VCaP (cell line): ENCODE results near the gene KRT4.

Source experiments
- H3K27ac ChIP-seq: fragments of 450-650 bp; 2 replicates; pipeline ENCODE4 v1.5.1; 2017
- CTCF ChIP-seq: fragments of 450-650 bp; conservative IDR thresholded peaks from 2 replicates; pipeline ENCODE4 v1.5.1; 2017; ENCODE audit warnings: mild to moderate bottlenecking, moderate library complexity

KRT4 gene

GRCh38 chr12:52815161-52815560 lies 1.2 kb upstream of the KRT4 start:
- no peak overlapping the region for H3K27ac ChIP-seq
- no peak for TF ChIP-seq CTCF

DNA sequence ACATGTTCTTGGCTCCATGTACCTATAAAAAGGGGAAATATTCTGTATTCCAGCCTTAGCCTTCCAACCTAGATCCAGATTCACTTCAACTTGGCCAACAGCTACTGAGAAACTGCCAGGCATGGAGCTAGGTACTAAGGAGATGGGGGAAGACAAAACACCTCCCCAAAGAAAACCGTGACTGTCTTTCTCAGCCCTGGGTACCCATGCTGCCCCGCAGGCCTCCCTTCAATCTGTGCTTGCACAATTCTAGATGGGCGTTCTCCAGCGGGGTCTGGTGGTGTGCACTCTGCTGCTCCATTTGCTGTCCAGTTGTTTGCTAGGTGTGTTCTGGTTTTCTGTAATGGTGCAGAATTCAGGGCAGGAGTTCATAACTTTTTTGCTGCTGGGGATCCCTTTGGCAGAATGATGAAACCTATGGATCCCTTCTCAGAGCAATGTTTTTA lies 817 bp upstream of the KRT4 start:
- TF ChIP-seq CTCF = no peak
- no peak overlapping the region for H3K27ac ChIP-seq

- no peak overlapping the region for H3K27ac ChIP-seq
- no peak for TF ChIP-seq CTCF
Observed at GRCh38 chr12:52813203-52813819, 605 bp downstream of the KRT4 start.

- no peak overlapping the region for H3K27ac ChIP-seq
- no peak for TF ChIP-seq CTCF
Observed at GRCh38 chr12:52812749-52813148, 1.2 kb downstream of the KRT4 start.

DNA sequence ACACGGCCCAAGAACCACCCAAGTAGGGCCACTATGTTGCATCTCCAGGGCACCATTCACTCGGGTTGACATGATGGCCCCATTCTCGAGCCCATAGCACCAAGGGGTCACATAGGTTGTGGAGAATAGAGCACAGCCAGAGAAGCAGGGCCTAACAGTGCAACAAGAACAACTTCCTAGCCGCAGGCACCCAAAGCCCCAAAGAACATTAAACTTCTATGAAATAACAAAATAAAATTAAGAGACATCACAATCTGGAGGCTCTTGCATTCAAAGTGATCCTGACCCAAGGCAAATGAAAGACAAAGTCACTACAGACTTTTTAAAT lies 1.9 kb downstream of the KRT4 start:
- TF ChIP-seq CTCF = no peak
- H3K27ac ChIP-seq = no peak overlapping the region

- TF ChIP-seq CTCF = no peak
Observed at GRCh38 chr12:52811191-52812072, 2.5 kb downstream of the KRT4 start.

GRCh38 chr12:52810554-52810953 lies 3.4 kb downstream of the KRT4 start:
- TF ChIP-seq CTCF = no peak
- H3K27ac ChIP-seq = no peak overlapping the region

More at GRCh38 chr12:52811191-52812072, 2.5 kb downstream of the KRT4 start:
- no peak overlapping the region for H3K27ac ChIP-seq
